Suppressor macrophage treated with lipopolysaccharide for 4 hours (primary cell): ENCODE data around the gene KBTBD4.
A peak's percentile ranks its signal among the peaks of the same experiment; 100 is the strongest.
"Not testable (repeated sequence)": the region's sequence is repeated elsewhere in the genome, so short reads cannot be mapped to it uniquely, and the experiment has no call there.

Experiments used
- DNase-seq: peaks from one replicate; pipeline ENCODE4 v3.0.0-alpha.2; 2020

The KBTBD4 gene

DNA sequence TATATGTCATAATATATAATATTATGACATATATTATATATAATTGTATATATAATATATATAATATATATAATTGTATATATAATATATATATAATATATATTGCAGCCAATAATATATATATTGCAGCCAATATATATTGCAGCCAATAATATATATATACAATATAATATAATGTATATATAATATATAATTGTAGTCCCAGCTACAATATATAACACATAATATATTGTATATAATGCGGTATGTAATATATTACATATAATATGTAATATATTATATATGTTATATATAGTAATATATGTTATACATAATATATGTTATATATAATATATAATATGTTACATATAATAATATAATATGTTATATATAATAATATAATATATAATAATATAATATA is 20.1 kb downstream of the KBTBD4 start:
- DNase-seq = no peak

DNA sequence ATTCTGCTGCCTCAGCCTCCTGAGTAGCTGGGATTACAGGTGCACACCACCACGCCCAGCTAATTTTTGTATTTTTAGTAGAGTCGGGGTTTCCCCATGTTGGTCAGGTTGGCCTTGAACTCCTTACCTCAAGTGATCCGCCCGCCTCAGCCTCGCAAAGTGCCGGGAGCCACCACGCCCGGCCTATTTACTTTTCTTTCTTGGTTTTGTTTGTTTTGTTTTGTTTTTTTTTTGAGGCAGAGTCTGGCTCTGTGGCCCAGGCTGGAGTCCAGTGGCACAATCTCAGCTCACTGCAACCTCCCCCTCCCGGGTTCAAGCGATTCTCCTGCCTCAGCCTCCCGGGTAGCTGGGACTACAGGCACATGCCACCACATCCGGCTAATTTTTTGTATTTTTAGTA is 21.8 kb downstream of the KBTBD4 start:
- not testable (repeated sequence) for DNase-seq

DNA sequence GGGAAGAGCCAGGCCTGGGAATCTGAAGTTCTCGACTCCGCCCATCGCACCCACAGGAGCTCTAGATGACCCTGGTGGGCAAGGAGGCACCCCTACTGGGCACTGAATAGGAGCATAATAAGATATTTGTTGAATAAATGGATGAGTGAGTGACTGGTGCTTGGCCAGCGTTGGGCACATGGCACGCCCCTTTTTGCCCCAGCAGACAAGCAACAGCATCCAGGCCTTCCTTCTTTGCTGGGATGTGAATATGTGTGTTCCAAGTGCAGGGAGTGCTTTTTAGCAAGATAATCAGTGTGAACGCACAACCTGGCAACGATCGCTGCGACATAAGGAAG is 25.4 kb downstream of the KBTBD4 start:
- no peak for DNase-seq

GRCh38 chr11:47552566-47553405 is 26.0 kb downstream of the KBTBD4 start, which contains the start of gene CELF1:
Gene CELF1, minus strand, starts transcription at chr11:47553132. Its CDS starts 53,609 bp downstream, at chr11:47499523.
- peak; percentile 96 for DNase-seq

DNA sequence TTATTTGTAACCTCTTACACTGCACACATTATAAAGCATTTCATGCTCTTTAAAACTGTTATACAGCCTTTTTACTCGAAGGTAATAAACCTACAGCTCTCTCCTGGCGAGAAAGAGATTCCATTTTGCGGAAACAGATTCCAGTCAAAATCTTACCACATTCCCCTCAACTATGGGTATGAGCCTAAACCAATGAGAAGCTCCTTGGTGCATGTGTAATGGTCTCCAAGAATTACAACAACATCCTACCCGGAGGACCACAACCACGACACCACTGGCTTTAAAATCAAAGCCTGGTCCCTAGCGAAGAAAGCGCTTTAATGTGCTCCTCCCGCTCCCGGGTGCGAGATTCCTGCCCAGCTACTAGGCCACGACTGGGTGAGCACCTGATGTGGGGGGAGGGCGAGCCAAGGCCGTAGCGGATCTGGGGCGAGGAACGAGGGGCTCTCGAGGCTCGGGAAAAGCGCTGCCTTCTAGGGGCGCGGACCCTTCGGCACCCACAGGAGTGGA is 26.7 kb downstream of the KBTBD4 start:
- peak; percentile 56 for DNase-seq

- peak; percentile 43 for DNase-seq
Measured at GRCh38 chr11:47551086-47551485, 27.7 kb downstream of the KBTBD4 start.

DNA sequence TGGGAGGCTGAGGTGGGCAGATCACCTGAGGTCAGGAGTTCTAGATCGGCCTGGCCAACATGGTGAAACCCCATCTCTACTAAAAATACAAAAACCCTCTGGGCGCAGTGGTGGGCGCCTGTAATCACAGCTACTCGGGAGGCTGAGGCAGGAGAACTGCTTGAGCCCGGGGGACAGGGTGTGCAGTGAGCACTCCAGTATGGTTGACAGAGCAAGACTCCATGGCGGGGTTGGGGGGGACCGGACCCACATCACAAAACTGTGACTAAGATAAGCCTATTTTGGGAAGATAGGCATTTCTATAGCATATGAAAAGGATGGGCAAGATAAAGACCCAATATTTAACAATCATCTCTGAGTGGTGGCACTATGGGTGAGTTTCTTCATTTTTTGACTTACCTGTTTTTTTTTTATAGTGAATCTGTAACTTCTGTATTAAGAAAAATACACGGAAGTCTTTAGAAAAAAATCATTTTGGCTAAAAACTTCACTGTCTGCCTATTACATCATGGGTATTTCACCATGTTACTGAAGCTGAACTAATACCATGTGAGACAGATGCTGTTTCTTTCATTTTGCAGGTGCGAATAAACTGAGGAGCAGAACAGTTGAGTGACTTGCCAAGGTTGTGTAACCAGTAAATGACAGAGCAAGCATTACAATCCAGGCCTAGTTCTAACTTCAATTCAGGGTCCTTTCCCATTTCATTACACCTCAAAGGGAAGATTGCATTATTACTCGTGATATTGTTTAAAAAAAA is 28.3 kb downstream of the KBTBD4 start:
- DNase-seq = peak; percentile 49

GRCh38 chr11:47546274-47546673 is 32.5 kb downstream of the KBTBD4 start:
- not testable (repeated sequence) for DNase-seq

DNA sequence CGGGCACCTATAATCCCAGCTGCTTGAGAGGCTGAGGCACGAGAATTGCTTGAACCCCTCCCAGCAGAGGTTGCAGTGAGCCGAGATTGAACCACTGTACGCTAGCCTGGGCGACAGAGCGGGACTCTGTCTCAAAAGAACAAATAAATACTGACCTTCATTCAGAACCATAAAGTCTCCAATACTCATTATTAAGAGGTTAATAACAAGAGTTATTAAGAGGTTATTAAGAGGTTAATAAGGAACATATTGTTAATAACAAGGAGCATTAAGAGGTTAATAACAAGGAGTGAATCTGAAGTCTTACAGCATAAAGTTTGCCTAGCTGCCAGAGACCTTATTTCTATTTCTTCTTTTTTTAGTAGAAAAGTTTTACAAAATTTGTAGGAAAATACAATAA is 33.5 kb downstream of the KBTBD4 start:
- no peak for DNase-seq

- no peak for DNase-seq
Measured at GRCh38 chr11:47541070-47541469, 37.7 kb downstream of the KBTBD4 start.

- DNase-seq = no peak
Measured at GRCh38 chr11:47539681-47540039, 39.1 kb downstream of the KBTBD4 start.

GRCh38 chr11:47538741-47539565 is 39.8 kb downstream of the KBTBD4 start:
- DNase-seq = no peak

DNA sequence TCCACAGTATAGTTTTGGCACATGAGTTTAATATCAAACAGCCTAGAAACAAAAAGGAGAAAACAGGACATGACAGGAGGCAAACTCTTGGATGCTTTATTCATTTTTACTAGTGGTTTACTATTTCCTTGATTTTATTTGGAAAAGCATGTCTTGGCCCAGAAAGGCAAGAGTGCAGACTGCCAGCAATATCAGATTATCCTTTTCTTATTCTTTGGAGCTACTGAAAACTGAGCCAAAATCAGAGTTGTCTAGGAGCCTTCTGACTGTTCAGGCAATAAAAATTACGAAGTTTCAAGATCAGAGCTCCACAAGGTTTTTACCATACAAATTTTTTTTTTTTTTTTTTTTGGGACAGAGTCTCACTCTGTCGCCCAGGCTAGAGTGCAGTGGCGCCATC is 41.9 kb downstream of the KBTBD4 start:
- no peak for DNase-seq

DNA sequence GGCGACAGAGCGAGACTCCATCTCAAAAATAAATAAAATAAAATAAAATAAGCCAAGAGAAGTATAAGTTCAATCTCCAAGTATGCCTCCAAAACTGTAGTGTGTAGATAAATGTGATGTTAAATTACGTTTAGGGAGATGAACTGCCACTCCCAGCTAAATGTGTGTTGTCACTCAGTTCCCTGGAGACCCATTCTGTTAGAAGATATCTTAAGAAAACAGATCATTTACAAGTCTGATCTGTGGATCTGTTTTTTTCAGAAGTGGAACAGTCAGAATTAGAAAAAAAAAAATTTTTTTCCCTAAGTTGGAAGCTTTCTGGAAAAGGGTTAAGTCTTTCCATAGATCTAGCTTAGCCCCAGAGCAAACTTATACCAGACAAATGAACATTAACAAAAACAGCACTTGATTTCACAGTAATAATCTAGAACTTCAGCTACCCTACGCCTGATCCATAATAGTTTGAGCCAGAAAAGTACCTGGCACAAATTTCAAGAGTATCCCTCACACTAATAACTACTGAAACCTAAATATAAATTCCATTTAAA is 44.0 kb downstream of the KBTBD4 start:
- no peak for DNase-seq

DNA sequence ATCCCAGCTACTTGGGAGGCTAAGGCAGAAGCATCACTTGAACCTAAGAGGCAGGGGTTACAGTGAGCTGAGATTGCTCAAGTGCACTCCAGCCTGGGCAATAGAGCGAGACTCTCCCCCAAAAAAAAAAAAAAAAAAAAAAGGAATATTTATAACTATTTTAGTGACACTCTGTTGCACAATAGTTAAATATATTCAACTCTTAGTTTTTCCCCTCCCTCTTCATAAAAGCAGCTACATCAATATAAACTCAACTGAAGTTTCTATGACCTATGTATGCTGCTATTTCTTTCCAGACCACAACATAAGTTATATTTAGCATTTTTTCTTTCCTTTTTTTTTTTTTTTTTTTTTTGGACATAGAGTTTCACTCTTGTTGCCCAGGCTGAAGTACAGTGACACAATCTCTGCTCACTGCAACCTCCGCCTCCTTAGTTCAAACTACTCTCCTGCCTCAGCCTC is 45.0 kb downstream of the KBTBD4 start:
- peak; percentile 44 for DNase-seq

DNA sequence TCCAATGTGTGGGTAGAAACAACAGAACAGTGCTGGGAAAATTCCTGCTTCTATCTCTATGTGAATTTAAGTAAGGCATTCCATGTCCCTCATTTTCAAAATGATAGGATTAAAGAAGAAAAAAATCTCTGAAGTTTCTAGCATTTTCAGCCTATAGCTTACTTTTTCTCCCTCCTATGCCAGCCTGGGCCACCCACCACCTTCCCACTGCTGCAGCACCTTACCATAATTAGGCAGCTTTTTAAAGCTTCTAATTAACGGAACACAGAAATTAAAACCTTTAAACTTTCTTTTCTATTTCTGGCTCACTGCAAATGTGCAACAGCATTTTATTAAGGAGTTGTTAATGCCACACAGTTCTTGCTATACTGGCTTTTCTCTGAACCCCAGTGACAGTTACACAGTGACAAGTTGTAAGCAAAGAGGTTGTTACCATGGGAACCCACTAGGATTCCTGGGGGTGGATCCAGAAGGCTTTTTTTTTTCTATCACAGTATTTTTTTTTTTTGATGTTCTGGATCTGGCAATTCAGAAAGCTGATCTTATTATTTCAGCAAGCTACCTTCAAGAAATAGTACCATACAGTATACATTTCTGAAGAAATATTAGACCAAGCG is 46.1 kb downstream of the KBTBD4 start:
- no peak for DNase-seq

- no peak for DNase-seq
Measured at GRCh38 chr11:47531666-47532065, 47.1 kb downstream of the KBTBD4 start.

DNA sequence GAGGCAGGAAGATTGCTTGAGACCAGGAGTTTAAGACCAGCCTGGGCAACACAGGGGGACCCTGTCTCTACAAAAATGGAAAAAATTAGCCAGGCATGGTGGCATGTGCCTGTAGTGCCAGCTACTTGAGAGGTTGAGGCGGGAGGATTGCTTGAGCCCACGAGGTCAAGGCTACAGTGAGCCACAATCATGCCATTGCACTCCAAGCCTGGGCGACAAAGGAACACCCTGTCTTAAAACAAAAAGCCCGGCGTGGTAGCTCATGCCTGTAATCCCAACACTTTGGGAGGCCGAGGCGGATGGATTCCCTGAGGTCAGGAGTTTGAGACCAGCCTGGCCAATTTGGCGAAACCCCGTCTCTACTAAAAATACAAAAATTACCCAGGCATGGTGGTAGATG is 48.0 kb downstream of the KBTBD4 start:
- DNase-seq = not testable (repeated sequence)

DNA sequence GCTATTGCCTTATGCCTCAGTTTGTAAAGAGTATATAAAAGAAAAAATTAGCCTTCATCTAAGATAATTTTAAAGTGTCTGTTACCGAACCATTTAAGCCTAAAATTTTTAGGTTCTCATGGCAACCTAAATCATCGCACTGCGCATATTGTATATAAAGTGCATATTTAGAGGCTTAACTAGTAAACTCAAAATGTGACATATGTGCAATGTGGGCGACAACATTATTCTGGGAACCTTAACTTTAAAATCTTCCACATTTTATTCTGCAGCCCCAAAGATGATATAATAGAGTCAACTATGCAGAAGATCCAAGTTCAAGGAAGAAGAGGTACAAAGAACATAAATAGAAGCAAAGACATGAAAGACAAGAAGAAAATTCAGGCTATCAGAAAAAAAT is 48.8 kb downstream of the KBTBD4 start:
- DNase-seq = no peak

- no peak for DNase-seq
Measured at GRCh38 chr11:47527186-47527585, 51.6 kb downstream of the KBTBD4 start.

GRCh38 chr11:47526032-47526431 is 52.7 kb downstream of the KBTBD4 start:
- not testable (repeated sequence) for DNase-seq

- DNase-seq = no peak
Measured at GRCh38 chr11:47524291-47524874, 54.4 kb downstream of the KBTBD4 start.
